Activated naive CD4-positive, alpha-beta T cell treated with Interleukin-2 at 50 U/mL for 16 hours (primary cell): ENCODE data around the gene C16orf86.

Experiments used
- DNase-seq: peaks from one replicate; pipeline ENCODE4 v3.0.0-alpha.2; 2020

C16orf86 gene

GRCh38 chr16:67699265-67699664 lies 32.7 kb downstream of the C16orf86 start:
- no peak for DNase-seq

DNA sequence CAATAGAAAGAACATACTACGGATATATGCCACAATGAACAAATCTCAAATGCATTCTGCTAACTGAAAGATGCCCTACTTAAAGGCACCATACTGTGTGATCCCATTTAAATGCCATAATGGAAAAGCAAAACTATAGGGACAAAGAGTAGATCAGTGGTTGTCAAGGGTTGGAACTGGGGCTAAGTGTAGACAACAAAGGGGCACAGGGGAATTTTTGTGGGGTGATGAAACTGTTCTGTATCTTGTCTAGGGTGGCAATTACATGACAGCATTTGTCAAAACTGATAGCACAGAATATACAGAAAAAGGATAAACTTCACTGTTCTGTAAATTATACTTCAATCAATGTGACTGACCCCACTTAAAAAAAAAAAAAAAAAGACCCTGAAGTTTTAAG lies 34.8 kb downstream of the C16orf86 start:
- DNase-seq = no peak

- no peak for DNase-seq
Measured at GRCh38 chr16:67702130-67702529, 35.5 kb downstream of the C16orf86 start.

- DNase-seq = no peak
Measured at GRCh38 chr16:67703626-67704025, 37.0 kb downstream of the C16orf86 start.

GRCh38 chr16:67704110-67704509 lies 37.5 kb downstream of the C16orf86 start:
- DNase-seq = no peak

DNA sequence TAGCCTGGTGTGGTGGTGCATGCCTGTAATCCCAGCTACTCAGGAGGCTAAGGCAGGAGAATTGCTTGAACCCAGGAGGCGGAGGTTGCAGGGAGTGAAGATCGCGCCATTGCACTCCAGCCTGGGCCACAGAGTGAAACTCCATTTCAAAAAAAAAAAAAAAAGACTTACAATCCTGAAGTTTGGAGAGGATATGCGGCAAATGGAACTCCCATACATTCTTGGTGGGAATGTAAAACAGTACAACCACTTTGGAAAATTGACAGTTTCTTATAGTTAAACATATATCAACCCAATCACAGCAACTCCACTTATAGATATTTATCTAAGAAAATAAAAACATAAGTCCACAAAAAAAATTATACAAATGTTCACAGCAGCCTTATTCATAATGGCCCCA lies 40.6 kb downstream of the C16orf86 start:
- DNase-seq = no peak

GRCh38 chr16:67707790-67708189 lies 41.2 kb downstream of the C16orf86 start:
- DNase-seq = no peak

DNA sequence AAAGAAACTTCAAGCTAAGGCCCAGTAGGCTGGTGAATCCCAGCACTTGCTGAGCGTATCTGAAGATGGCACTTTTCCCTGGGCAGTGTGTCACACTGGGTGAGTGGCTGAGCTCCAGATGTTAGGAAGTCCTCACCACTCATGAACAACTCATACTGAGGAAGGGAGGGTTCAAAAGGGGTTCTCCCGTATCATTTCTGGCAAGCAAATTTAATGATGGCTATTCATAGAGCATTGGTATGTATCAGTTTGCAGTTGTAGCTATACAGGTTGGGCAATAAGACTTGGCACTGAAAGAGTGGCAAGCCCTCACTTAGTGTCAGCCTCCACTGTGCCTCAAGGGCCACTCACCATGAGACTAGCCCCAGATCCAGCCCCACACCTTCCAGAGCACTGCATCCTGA lies 41.8 kb downstream of the C16orf86 start:
- DNase-seq = no peak

GRCh38 chr16:67709050-67709449 lies 42.4 kb downstream of the C16orf86 start:
- DNase-seq = no peak

DNA sequence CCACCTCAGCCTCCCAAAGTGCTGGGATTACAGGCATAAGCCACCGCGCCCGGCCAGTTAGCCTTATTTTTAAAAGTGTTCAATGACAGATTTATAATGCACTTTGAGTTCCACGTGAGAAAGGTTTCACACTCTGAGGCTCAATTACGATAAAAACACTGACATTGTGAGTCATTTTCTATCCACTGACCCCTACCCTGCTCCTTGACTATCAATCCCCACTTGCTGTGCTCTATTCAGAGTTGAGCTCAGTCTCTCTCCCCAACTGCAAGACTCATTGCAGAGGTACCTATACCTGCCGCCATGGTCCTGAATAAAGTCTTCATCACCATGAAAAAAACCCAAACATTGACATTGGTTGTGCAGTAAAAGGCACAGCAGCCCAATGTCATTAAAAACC lies 44.0 kb downstream of the C16orf86 start:
- DNase-seq = no peak

DNA sequence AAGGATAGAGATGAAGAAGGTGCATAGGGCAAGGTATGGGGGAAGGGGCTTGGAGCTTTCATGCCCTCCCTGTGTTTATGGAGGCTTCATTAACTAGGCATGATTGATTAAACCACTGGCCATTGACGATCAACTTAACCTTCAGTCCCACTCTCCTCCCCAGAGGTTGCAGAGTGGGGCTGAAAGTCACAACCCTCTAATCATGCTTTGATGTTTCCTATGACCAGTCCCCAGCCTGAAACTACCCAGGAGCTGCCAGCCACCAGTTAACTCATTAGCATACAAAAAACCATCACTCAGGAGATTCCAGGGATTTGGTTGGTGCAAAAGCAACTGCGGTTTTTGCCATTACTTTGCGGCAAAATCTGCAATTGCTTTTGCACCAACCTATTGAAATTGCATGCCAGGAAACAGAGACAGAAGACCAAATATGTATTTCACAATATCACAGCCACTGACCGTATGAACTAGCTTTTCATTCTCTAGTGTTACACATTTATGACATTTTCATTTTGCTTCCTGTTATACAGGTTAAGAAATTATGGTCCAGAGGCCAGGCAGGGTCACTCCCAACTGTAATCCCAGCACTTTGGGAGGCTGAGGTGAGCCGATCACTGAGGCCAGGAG lies 47.1 kb downstream of the C16orf86 start:
- DNase-seq = no peak

DNA sequence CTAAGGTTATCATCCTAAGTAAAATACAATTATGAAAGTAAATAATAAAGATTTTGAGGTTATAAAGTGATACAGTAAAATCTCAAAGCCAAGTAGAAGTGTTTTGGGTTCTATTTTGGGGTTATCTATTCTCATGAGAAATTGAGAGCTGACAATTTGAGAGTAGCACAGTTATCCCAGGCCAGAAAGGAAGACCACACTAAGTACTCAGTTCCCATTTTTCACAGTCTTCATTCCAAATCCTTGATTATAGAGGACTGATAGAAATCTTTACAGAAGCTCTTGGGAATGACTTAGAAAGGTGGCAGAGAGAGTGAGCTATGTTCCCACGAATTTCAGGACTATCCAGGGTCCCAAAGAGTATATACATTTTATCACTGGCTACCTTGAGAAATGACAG lies 47.9 kb downstream of the C16orf86 start:
- DNase-seq = no peak

GRCh38 chr16:67716097-67716496 lies 49.5 kb downstream of the C16orf86 start:
- no peak for DNase-seq
